ENCODE results near the gene PDSS1. TPM values are rescaled to one million over a fixed set of nuclear protein-coding genes. Genes with fewer than 3 reads are reported as not detected.

Gene PDSS1
- total RNA-seq, 1 experiment from 2014 or later, result 15.4 TPM

GRCh38 chr10:26737730-26738129, 40.2 kb downstream of the PDSS1 start:
- DNase-seq, result no peak
- Mint-ChIP-seq H3K4me3 (ENCODE audit: low read depth, unreplicated experiment) (no peak overlapping the region), H3K4me1 (ENCODE audit: low read depth, unreplicated experiment) (no peaks in the 10 kb centered on the region), H3K27ac (ENCODE audit: unreplicated experiment) (no peak overlapping the region), H3K27me3 (ENCODE audit: unreplicated experiment) (no peaks in the 10 kb centered on the region), H3K36me3 (ENCODE audit: insufficient read depth, unreplicated experiment) (peaks cover 48% of the 10 kb centered on the region), H3K9me3 (ENCODE audit: low read depth, unreplicated experiment) (no peaks in the 10 kb centered on the region)
- no TSS peak for BruUV-seq (replicated peaks)
- intact Hi-C loops (cut with micrococcal nuclease; ENCODE audit: unreplicated experiment), result no loop called here
- TF ChIP-seq CTCF (IDR thresholded peaks at IDR 0.05; ENCODE audit: unreplicated experiment), result no peak
- CTCF ChIA-PET, result no interaction called here

GRCh38 chr10:26738301-26738911, 40.9 kb downstream of the PDSS1 start:
- Mint-ChIP-seq H3K36me3 (ENCODE audit: insufficient read depth, unreplicated experiment) (peaks cover 52% of the 10 kb centered on the region), H3K27ac (ENCODE audit: unreplicated experiment) (no peak overlapping the region), H3K4me3 (ENCODE audit: low read depth, unreplicated experiment) (no peak overlapping the region), H3K4me1 (ENCODE audit: low read depth, unreplicated experiment) (no peaks in the 10 kb centered on the region), H3K9me3 (ENCODE audit: low read depth, unreplicated experiment) (no peaks in the 10 kb centered on the region), H3K27me3 (ENCODE audit: unreplicated experiment) (no peaks in the 10 kb centered on the region)
- intact Hi-C loops (cut with micrococcal nuclease; ENCODE audit: unreplicated experiment), result no loop called here
- no peak for DNase-seq
- BruUV-seq (replicated peaks), result no TSS peak
- TF ChIP-seq CTCF (IDR thresholded peaks at IDR 0.05; ENCODE audit: unreplicated experiment), result no peak
- CTCF ChIA-PET, result interaction anchor here (0.6 kb wide), 1 partner anchor 10 kb away, joined by 3 read pairs; no protein-coding TSS in a partner anchor

GRCh38 chr10:26739071-26739631, 41.6 kb downstream of the PDSS1 start:
- no peaks in the 10 kb centered on the region for H3K4me1 Mint-ChIP-seq (ENCODE audit: low read depth, unreplicated experiment)
- CTCF ChIA-PET, result no interaction called here
- no peaks in the 10 kb centered on the region for H3K27me3 Mint-ChIP-seq (ENCODE audit: unreplicated experiment)
- BruUV-seq (replicated peaks), result no TSS peak
- no peak overlapping the region for H3K4me3 Mint-ChIP-seq (ENCODE audit: low read depth, unreplicated experiment)
- H3K36me3 Mint-ChIP-seq (ENCODE audit: insufficient read depth, unreplicated experiment), result peaks cover 53% of the 10 kb centered on the region
- no peak for TF ChIP-seq CTCF (IDR thresholded peaks at IDR 0.05; ENCODE audit: unreplicated experiment)
- DNase-seq, result no peak
- intact Hi-C loops (cut with micrococcal nuclease; ENCODE audit: unreplicated experiment), result no loop called here
- no peaks in the 10 kb centered on the region for H3K9me3 Mint-ChIP-seq (ENCODE audit: low read depth, unreplicated experiment)
- H3K27ac Mint-ChIP-seq (ENCODE audit: unreplicated experiment), result no peak overlapping the region

GRCh38 chr10:26741368-26741767, 43.9 kb downstream of the PDSS1 start:
- Mint-ChIP-seq H3K27me3 (ENCODE audit: unreplicated experiment) (no peaks in the 10 kb centered on the region), H3K9me3 (ENCODE audit: low read depth, unreplicated experiment) (no peaks in the 10 kb centered on the region), H3K4me1 (ENCODE audit: low read depth, unreplicated experiment) (no peaks in the 10 kb centered on the region), H3K36me3 (ENCODE audit: insufficient read depth, unreplicated experiment) (peaks cover 60% of the 10 kb centered on the region), H3K27ac (ENCODE audit: unreplicated experiment) (no peak overlapping the region), H3K4me3 (ENCODE audit: low read depth, unreplicated experiment) (no peak overlapping the region)
- no TSS peak for BruUV-seq (replicated peaks)
- TF ChIP-seq CTCF (IDR thresholded peaks at IDR 0.05; ENCODE audit: unreplicated experiment), result no peak
- no peak for DNase-seq
- intact Hi-C loops (cut with micrococcal nuclease; ENCODE audit: unreplicated experiment), result no loop called here
- CTCF ChIA-PET, result no interaction called here

Data from Calu3 (cell line).